ENCODE data around the gene FXYD6. TPM values are rescaled to one million over a fixed set of nuclear protein-coding genes. Genes with fewer than 3 reads are reported as not detected.
"Not testable (repeated sequence)": the region's sequence is repeated elsewhere in the genome, so short reads cannot be mapped to it uniquely, and the experiment has no call there.

FXYD6 gene
- total RNA-seq (25.7 TPM), polyA plus RNA-seq (24.1 TPM)
- long read RNA-seq, donor 1, partial matches to known transcripts = 0 of 1 reads
- long read RNA-seq, donor 1, other reads (novel, unspliced or antisense) = 0 of 1 reads
- long read RNA-seq, donor 2 = 0 reads
- long read RNA-seq, donor 3, transcript FXYD6-204 (8 exons, 2,171 nt) = major isoform, 10 of 15 reads
- long read RNA-seq, donor 3, partial matches to known transcripts = 0 of 15 reads
- long read RNA-seq, donor 3, other reads (novel, unspliced or antisense) = 0 of 15 reads
- long read RNA-seq, donor 4, transcript FXYD6-204 (8 exons, 2,171 nt) = major isoform, 9 of 12 reads
- long read RNA-seq, donor 4, partial matches to known transcripts = 0 of 12 reads
- long read RNA-seq, donor 4, other reads (novel, unspliced or antisense) = 0 of 12 reads
- long read RNA-seq, donor 5, transcript FXYD6-204 (8 exons, 2,171 nt) = major isoform, 27 of 36 reads
- long read RNA-seq, donor 5, partial matches to known transcripts = 5 of 36 reads
- long read RNA-seq, donor 5, other reads (novel, unspliced or antisense) = 0 of 36 reads
- long read RNA-seq, donor 6, transcript FXYD6-204 (8 exons, 2,171 nt) = major isoform, 16 of 17 reads
- long read RNA-seq, donor 6, partial matches to known transcripts = 0 of 17 reads
- long read RNA-seq, donor 6, other reads (novel, unspliced or antisense) = 0 of 17 reads
- long read RNA-seq, donor 7, transcript FXYD6-204 (8 exons, 2,171 nt) = major isoform, 12 of 13 reads
- long read RNA-seq, donor 7, partial matches to known transcripts = 0 of 13 reads
- long read RNA-seq, donor 7, other reads (novel, unspliced or antisense) = 0 of 13 reads
- long read RNA-seq, donor 8, transcript FXYD6-204 (8 exons, 2,171 nt) = major isoform, 9 of 11 reads
- long read RNA-seq, donor 8, partial matches to known transcripts = 0 of 11 reads
- long read RNA-seq, donor 8, other reads (novel, unspliced or antisense) = 0 of 11 reads
- long read RNA-seq, donor 9, transcript FXYD6-204 (8 exons, 2,171 nt) = major isoform, 5 of 7 reads
- long read RNA-seq, donor 9, partial matches to known transcripts = 0 of 7 reads
- long read RNA-seq, donor 9, other reads (novel, unspliced or antisense) = 0 of 7 reads
- long read RNA-seq, donor 10, transcript FXYD6-204 (8 exons, 2,171 nt) = major isoform, 21 of 21 reads
- long read RNA-seq, donor 10, partial matches to known transcripts = 0 of 21 reads
- long read RNA-seq, donor 10, other reads (novel, unspliced or antisense) = 0 of 21 reads

GRCh38 chr11:117876341-117877119 lies at the start of gene FXYD6:
Gene FXYD6 (minus strand): TSS chr11:117876658. CDS start chr11:117842776, 33,882 bp downstream.
- Histone ChIP-seq H3K36me3 (ENCODE audit: control insufficient read depth in 2 of 2, insufficient read depth in 2 of 2, low read length in 1 of 2) (no peaks in the 10 kb centered on the region), H3K4me1 (ENCODE audit: control insufficient read depth in 2 of 2, insufficient read depth in 2 of 2, low read length in 2 of 2) (peaks cover 12 to 43% of the 10 kb centered on the region in 2 donors), H3K27me3 (ENCODE audit: control insufficient read depth in 2 of 2, insufficient read depth in 1 of 2, low read length in 1 of 2) (peaks cover 9 to 85% of the 10 kb centered on the region in 2 donors), H3K27ac (ENCODE audit: low read depth in 1 of 2, low read length in 1 of 2) (no peak within 1 kb of the TSS), H3K9me3 (ENCODE audit: control insufficient read depth in 2 of 2, insufficient read depth in 1 of 2, low read length in 1 of 2) (peaks cover 1 to 5% of the 10 kb centered on the region in 2 donors), H3K4me3 (ENCODE audit: low read length in 2 of 2) (peak within 1 kb of the TSS; percentile 36 to 38)
- WGBS = 1% methylated on average over 63 of the region's 63 CpGs
- peak in 1 of 9 donors; percentile 29 for DNase-seq (ENCODE audit: low read depth in 6 of 9, low spot score in 9 of 9)

GRCh38 chr11:117926166-117926565 lies 49.7 kb upstream of the FXYD6 start:
- not testable (repeated sequence) for H3K36me3 ChIP-seq (ENCODE audit: control insufficient read depth in 2 of 2, insufficient read depth in 2 of 2, low read length in 1 of 2); H3K27ac ChIP-seq (ENCODE audit: low read depth in 1 of 2, low read length in 1 of 2); H3K9me3 ChIP-seq (ENCODE audit: control insufficient read depth in 2 of 2, insufficient read depth in 1 of 2, low read length in 1 of 2); DNase-seq (ENCODE audit: low read depth in 6 of 9, low spot score in 9 of 9); H3K4me3 ChIP-seq (ENCODE audit: low read length in 2 of 2); H3K27me3 ChIP-seq (ENCODE audit: control insufficient read depth in 2 of 2, insufficient read depth in 1 of 2, low read length in 1 of 2)
- H3K4me1 ChIP-seq (ENCODE audit: control insufficient read depth in 2 of 2, insufficient read depth in 2 of 2, low read length in 2 of 2) = peaks cover 17 to 32% of the 10 kb centered on the region in 2 donors
- WGBS = 89% methylated on average over 7 of the region's 7 CpGs

GRCh38 chr11:117925198-117925925 lies 48.9 kb upstream of the FXYD6 start:
- Histone ChIP-seq H3K4me3 (ENCODE audit: low read length in 2 of 2) (no peak overlapping the region), H3K36me3 (ENCODE audit: control insufficient read depth in 2 of 2, insufficient read depth in 2 of 2, low read length in 1 of 2) (no peaks in the 10 kb centered on the region), H3K4me1 (ENCODE audit: control insufficient read depth in 2 of 2, insufficient read depth in 2 of 2, low read length in 2 of 2) (peaks cover 10 to 24% of the 10 kb centered on the region in 2 donors), H3K9me3 (ENCODE audit: control insufficient read depth in 2 of 2, insufficient read depth in 1 of 2, low read length in 1 of 2) (peaks cover 0 to 4% of the 10 kb centered on the region in 2 donors), H3K27me3 (ENCODE audit: control insufficient read depth in 2 of 2, insufficient read depth in 1 of 2, low read length in 1 of 2) (no peaks in the 10 kb centered on the region), H3K27ac (ENCODE audit: low read depth in 1 of 2, low read length in 1 of 2) (no peak overlapping the region)
- 94% methylated on average over 11 of the region's 11 CpGs for WGBS
- DNase-seq (ENCODE audit: low read depth in 6 of 9, low spot score in 9 of 9) = no peak

GRCh38 chr11:117924631-117925170 lies 48.2 kb upstream of the FXYD6 start:
- Histone ChIP-seq H3K36me3 (ENCODE audit: control insufficient read depth in 2 of 2, insufficient read depth in 2 of 2, low read length in 1 of 2) (no peaks in the 10 kb centered on the region), H3K9me3 (ENCODE audit: control insufficient read depth in 2 of 2, insufficient read depth in 1 of 2, low read length in 1 of 2) (peaks cover 0 to 4% of the 10 kb centered on the region in 2 donors), H3K4me1 (ENCODE audit: control insufficient read depth in 2 of 2, insufficient read depth in 2 of 2, low read length in 2 of 2) (peaks cover 3 to 17% of the 10 kb centered on the region in 2 donors), H3K4me3 (ENCODE audit: low read length in 2 of 2) (no peak overlapping the region), H3K27me3 (ENCODE audit: control insufficient read depth in 2 of 2, insufficient read depth in 1 of 2, low read length in 1 of 2) (no peaks in the 10 kb centered on the region), H3K27ac (ENCODE audit: low read depth in 1 of 2, low read length in 1 of 2) (no peak overlapping the region)
- 97% methylated on average over 11 of the region's 11 CpGs for WGBS
- no peak for DNase-seq (ENCODE audit: low read depth in 6 of 9, low spot score in 9 of 9)

- peaks cover 0 to 8% of the 10 kb centered on the region in 2 donors for H3K4me1 ChIP-seq (ENCODE audit: control insufficient read depth in 2 of 2, insufficient read depth in 2 of 2, low read length in 2 of 2)
- H3K27me3 ChIP-seq (ENCODE audit: control insufficient read depth in 2 of 2, insufficient read depth in 1 of 2, low read length in 1 of 2) = no peaks in the 10 kb centered on the region
- peaks cover 0 to 4% of the 10 kb centered on the region in 2 donors for H3K9me3 ChIP-seq (ENCODE audit: control insufficient read depth in 2 of 2, insufficient read depth in 1 of 2, low read length in 1 of 2)
- no peaks in the 10 kb centered on the region for H3K36me3 ChIP-seq (ENCODE audit: control insufficient read depth in 2 of 2, insufficient read depth in 2 of 2, low read length in 1 of 2)
- DNase-seq (ENCODE audit: low read depth in 6 of 9, low spot score in 9 of 9) = no peak
- no peak overlapping the region for H3K27ac ChIP-seq (ENCODE audit: low read depth in 1 of 2, low read length in 1 of 2)
- WGBS = 97% methylated on average over 7 of the region's 7 CpGs
- no peak overlapping the region for H3K4me3 ChIP-seq (ENCODE audit: low read length in 2 of 2)
These were observed 47.3 kb upstream of the FXYD6 start for GRCh38 chr11:117923773-117924172.

GRCh38 chr11:117923275-117923674 lies 46.8 kb upstream of the FXYD6 start:
- H3K27me3 ChIP-seq (ENCODE audit: control insufficient read depth in 2 of 2, insufficient read depth in 1 of 2, low read length in 1 of 2) = no peaks in the 10 kb centered on the region
- peaks cover 0 to 3% of the 10 kb centered on the region in 2 donors for H3K4me1 ChIP-seq (ENCODE audit: control insufficient read depth in 2 of 2, insufficient read depth in 2 of 2, low read length in 2 of 2)
- WGBS = 96% methylated on average over 4 of the region's 4 CpGs
- peaks cover 0 to 4% of the 10 kb centered on the region in 2 donors for H3K9me3 ChIP-seq (ENCODE audit: control insufficient read depth in 2 of 2, insufficient read depth in 1 of 2, low read length in 1 of 2)
- H3K36me3 ChIP-seq (ENCODE audit: control insufficient read depth in 2 of 2, insufficient read depth in 2 of 2, low read length in 1 of 2) = no peaks in the 10 kb centered on the region
- no peak overlapping the region for H3K27ac ChIP-seq (ENCODE audit: low read depth in 1 of 2, low read length in 1 of 2)
- DNase-seq (ENCODE audit: low read depth in 6 of 9, low spot score in 9 of 9) = no peak
- H3K4me3 ChIP-seq (ENCODE audit: low read length in 2 of 2) = no peak overlapping the region

- Histone ChIP-seq H3K36me3 (ENCODE audit: control insufficient read depth in 2 of 2, insufficient read depth in 2 of 2, low read length in 1 of 2) (no peaks in the 10 kb centered on the region), H3K27ac (ENCODE audit: low read depth in 1 of 2, low read length in 1 of 2) (no peak overlapping the region), H3K27me3 (ENCODE audit: control insufficient read depth in 2 of 2, insufficient read depth in 1 of 2, low read length in 1 of 2) (no peaks in the 10 kb centered on the region), H3K9me3 (ENCODE audit: control insufficient read depth in 2 of 2, insufficient read depth in 1 of 2, low read length in 1 of 2) (peaks cover 0 to 4% of the 10 kb centered on the region in 2 donors), H3K4me3 (ENCODE audit: low read length in 2 of 2) (no peak overlapping the region), H3K4me1 (ENCODE audit: control insufficient read depth in 2 of 2, insufficient read depth in 2 of 2, low read length in 2 of 2) (no peaks in the 10 kb centered on the region)
- WGBS = 98% methylated on average over 5 of the region's 5 CpGs
- DNase-seq (ENCODE audit: low read depth in 6 of 9, low spot score in 9 of 9) = no peak
These were observed 45.4 kb upstream of the FXYD6 start for GRCh38 chr11:117921893-117922292.

Data from thymus (tissue), 14 donors.